Left lung (tissue), 10 donors: ENCODE measurements around the gene EPB41L4A. TPM values are rescaled to one million over a fixed set of nuclear protein-coding genes. Genes with fewer than 3 reads are reported as not detected.

Experiments
- ATAC-seq: fragments of 200-7000 bp; cut with Tn5 transposase; one replicate; pipeline ENCODE4 v1.9.1; 2020; ENCODE audit warnings: moderate library complexity
- DNase-seq, 4 donors: peaks; one replicate each; pipeline ENCODE4 v3.0.0-alpha.2; 2013 to 2020
- H3K27ac ChIP-seq, 2 donors: fragments of 200-600 bp; sonication (generic) in 1 of 2; one replicate each; pipeline versions ENCODE4 v1.5.0 to v1.8.0; 2020 to 2021
- H3K27me3 ChIP-seq, 2 donors: fragments of 200-600 bp; sonication (generic) in 1 of 2; one replicate each; pipeline versions ENCODE4 v1.5.0 to v1.8.0; 2020 to 2021
- H3K36me3 ChIP-seq, 2 donors: fragments of 200-600 bp; sonication (generic) in 1 of 2; one replicate each; pipeline versions ENCODE4 v1.5.0 to v1.8.0; 2020 to 2021
- H3K4me1 ChIP-seq, 2 donors: fragments of 200-600 bp; one replicate each; pipeline ENCODE4 v1.8.0; 2021
- H3K4me3 ChIP-seq, 2 donors: fragments of 200-600 bp; sonication (generic) in 1 of 2; one replicate each; pipeline versions ENCODE4 v1.5.0 to v1.8.0; 2020 to 2021; ENCODE audit warnings: mild to moderate bottlenecking in 1 of 2
- H3K9me3 ChIP-seq, 2 donors: fragments of 200-600 bp; sonication (generic) in 1 of 2; one replicate each; pipeline versions ENCODE4 v1.5.0 to v1.8.0; 2020 to 2021
- intact Hi-C, 2 donors: fragments of 100-400 bp; cut with DNase I; formaldehyde crosslinking; loops; one replicate each; pipeline versions ENCODE4 v1.11.2 to v1.14.2; 2022
- polyA plus RNA-seq, 6 donors: library from polyadenylated mRNA; unstranded; fragments of 120-200 nt; gene quantifications; one replicate each; pipeline ENCODE4 v1.2.1, GENCODE V29; 2013; ENCODE audit not compliant: insufficient read length in 6 of 6
- total RNA-seq, 2 donors: library from RNA; stranded (reverse); fragmentation: NEBNext Ultra II Directional; extraction: Animal tissue kit (Norgen Biotek cat#: 25700); gene quantifications; one replicate each; pipeline ENCODE4 v1.2.1, GENCODE V29; 2021
- TF ChIP-seq, protein P1 (sequence below), 2 donors: fragments of 200-600 bp; sonication (generic) in 1 of 2; IDR thresholded peaks; one replicate each; pipeline versions ENCODE4 v1.5.0 to v1.8.0; 2021; ENCODE audit warnings: antibody characterized with exemption in 2 of 2
- donor health status: DM: no; HTN: yes; CAD: no.
- donor health status: DM: no; HTN: no; CAD: no.

EPB41L4A gene
- total and polyA plus RNA-seq, 8 donors = 13.6 to 31.3 (median 17.6) TPM

DNA sequence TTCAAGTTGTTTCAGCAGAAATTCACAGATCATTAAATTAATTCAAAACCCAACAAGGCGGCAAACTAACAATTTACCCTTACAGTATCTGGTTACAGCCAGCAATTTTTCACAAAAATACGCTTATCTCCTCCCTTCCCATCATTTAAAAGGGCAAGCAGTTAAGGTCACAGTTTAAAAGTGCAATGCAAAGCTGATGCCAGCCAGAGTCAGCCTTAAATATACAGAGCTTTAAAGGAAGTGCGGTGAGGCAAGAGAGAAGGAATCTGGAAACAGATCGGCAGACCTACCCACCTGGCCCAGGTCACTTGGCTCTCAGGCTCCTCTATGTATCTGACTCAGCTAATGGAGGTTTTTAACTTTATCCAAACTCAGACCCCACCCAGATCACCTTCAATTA lies 31.0 kb downstream of the EPB41L4A start:
- DNase-seq (no peak), ATAC-seq (no peak)
- intact Hi-C loops = no loop called here
- H3K4me1 ChIP-seq = no peaks in the 10 kb centered on the region
- H3K27me3 ChIP-seq = no peaks in the 10 kb centered on the region
- no peaks in the 10 kb centered on the region for H3K9me3 ChIP-seq
- TF ChIP-seq, protein P1, sequence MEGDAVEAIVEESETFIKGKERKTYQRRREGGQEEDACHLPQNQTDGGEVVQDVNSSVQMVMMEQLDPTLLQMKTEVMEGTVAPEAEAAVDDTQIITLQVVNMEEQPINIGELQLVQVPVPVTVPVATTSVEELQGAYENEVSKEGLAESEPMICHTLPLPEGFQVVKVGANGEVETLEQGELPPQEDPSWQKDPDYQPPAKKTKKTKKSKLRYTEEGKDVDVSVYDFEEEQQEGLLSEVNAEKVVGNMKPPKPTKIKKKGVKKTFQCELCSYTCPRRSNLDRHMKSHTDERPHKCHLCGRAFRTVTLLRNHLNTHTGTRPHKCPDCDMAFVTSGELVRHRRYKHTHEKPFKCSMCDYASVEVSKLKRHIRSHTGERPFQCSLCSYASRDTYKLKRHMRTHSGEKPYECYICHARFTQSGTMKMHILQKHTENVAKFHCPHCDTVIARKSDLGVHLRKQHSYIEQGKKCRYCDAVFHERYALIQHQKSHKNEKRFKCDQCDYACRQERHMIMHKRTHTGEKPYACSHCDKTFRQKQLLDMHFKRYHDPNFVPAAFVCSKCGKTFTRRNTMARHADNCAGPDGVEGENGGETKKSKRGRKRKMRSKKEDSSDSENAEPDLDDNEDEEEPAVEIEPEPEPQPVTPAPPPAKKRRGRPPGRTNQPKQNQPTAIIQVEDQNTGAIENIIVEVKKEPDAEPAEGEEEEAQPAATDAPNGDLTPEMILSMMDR (IDR thresholded peaks at IDR 0.05) = no peak
- H3K27ac ChIP-seq = no peak overlapping the region
- no peak overlapping the region for H3K4me3 ChIP-seq
- no peaks in the 10 kb centered on the region for H3K36me3 ChIP-seq

DNA sequence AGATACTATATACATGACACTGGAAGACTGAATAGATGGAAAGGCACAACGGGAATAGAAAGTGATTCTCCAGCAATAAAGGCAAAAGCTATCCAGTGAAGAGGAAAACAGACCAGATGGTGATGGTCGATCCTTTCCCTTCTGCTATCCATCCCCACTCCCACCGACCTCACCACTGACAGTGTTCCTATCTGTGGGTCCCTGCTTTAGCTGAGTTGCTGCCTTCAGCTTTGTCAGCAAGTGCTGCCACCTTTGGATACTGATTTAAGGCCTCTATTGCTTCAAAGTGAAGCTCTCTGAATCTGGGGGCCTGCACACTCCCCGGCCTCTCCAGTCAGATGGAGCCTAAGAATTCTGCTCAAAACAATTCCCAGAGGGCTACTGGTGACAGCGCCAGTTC lies 32.3 kb downstream of the EPB41L4A start:
- TF ChIP-seq, protein P1 (IDR thresholded peaks at IDR 0.05) = no peak
- ATAC-seq (no peak), DNase-seq (no peak)
- Histone ChIP-seq H3K27me3 (no peaks in the 10 kb centered on the region), H3K4me1 (no peaks in the 10 kb centered on the region), H3K27ac (no peak overlapping the region), H3K4me3 (no peak overlapping the region), H3K9me3 (no peaks in the 10 kb centered on the region), H3K36me3 (no peaks in the 10 kb centered on the region)
- intact Hi-C loops = no loop called here

DNA sequence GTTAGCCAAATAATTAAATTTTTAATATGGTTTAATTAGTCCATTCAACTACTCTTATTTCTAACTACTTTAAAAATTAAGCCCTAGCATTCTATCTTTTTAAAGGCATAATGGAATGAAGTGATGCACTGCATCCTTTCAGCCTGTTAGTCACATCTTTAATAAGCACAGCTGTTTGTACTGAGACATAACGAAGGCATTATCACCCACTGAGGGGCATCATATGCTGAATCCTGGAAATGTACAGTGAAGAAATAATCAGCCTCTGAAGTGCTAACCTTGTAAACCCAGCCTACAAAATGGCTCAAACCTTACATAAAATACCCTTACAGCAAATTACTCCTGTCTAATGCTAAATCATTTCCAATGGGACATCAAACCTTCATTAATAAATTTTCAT lies 33.1 kb downstream of the EPB41L4A start:
- Histone ChIP-seq H3K27ac (no peak overlapping the region), H3K27me3 (no peaks in the 10 kb centered on the region), H3K36me3 (no peaks in the 10 kb centered on the region), H3K4me1 (no peaks in the 10 kb centered on the region), H3K9me3 (no peaks in the 10 kb centered on the region), H3K4me3 (no peak overlapping the region)
- no peak for ATAC-seq
- no peak for DNase-seq
- TF ChIP-seq, protein P1 (IDR thresholded peaks at IDR 0.05) = no peak
- intact Hi-C loops = no loop called here

DNA sequence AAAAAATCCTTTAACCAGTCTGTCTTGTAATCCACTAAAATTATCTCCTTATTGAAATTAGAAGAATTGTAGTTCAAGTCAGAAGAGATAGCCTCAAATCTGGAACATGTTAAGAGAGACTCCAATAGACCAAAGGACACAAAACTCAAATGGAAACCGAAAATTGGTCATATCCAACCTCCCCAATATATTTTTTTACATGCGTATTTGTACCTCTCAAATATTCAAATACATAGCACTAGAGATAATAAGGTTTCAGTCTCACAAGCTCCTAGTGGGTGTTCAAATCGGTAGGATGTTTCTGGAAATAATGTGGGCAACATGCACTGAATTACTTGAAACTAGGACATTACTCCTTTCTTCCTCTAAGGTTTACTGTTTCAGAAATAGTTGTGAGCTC lies 33.5 kb downstream of the EPB41L4A start:
- Histone ChIP-seq H3K9me3 (no peaks in the 10 kb centered on the region), H3K4me1 (no peaks in the 10 kb centered on the region), H3K27ac (no peak overlapping the region), H3K27me3 (no peaks in the 10 kb centered on the region), H3K4me3 (no peak overlapping the region), H3K36me3 (no peaks in the 10 kb centered on the region)
- TF ChIP-seq, protein P1 (IDR thresholded peaks at IDR 0.05) = no peak
- ATAC-seq (no peak), DNase-seq (no peak)
- intact Hi-C loops = no loop called here

DNA sequence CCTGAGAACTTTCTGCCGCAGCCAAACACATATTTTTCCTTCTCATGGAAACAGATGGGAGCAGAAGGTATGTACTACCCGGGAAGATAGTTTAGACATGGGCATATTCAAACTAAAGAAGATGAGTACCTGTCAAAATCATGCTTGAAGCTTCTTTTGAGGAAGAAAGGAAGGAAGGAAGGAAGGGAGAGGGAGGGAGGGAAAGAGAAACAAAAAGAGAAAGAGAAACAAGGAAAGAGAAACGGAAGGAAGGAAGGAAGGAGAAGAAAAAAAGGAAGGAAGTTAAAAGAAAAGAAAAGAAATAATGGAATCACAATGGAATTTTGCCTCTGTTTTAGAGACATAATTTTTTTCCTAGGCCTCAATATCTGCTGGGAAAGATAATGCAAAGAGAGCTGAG lies 34.6 kb downstream of the EPB41L4A start:
- DNase-seq = no peak
- no peak for ATAC-seq
- TF ChIP-seq, protein P1 (IDR thresholded peaks at IDR 0.05) = no peak
- Histone ChIP-seq H3K4me1 (no peaks in the 10 kb centered on the region), H3K9me3 (no peaks in the 10 kb centered on the region), H3K27ac (no peak overlapping the region), H3K27me3 (no peaks in the 10 kb centered on the region), H3K4me3 (no peak overlapping the region), H3K36me3 (no peaks in the 10 kb centered on the region)
- intact Hi-C loops = no loop called here
